Neural cell (in vitro differentiated cells): ENCODE measurements around the gene OR2AT4. TPM values are rescaled to one million over a fixed set of nuclear protein-coding genes. Genes with fewer than 3 reads are reported as not detected.

Experiments used
- H2AFZ ChIP-seq: fragments of 200-600, 300-800 bp; sonication (generic), shearing (Covaris generic); 2 replicates; pipeline ENCODE4 v1.6.0; 2014; ENCODE audit warnings: low read depth, mild to moderate bottlenecking, antibody characterized with exemption, low read length, moderate library complexity
- H3F3A ChIP-seq: fragments of 200-600 bp; shearing (Covaris generic); 2 replicates; pipeline ENCODE4 v1.6.1; 2016; ENCODE audit warnings: mild to moderate bottlenecking, moderate library complexity, mixed read lengths, antibody characterized with exemption, low read length; ENCODE audit not compliant: insufficient read depth, poor library complexity, severe bottlenecking
- H3K27ac ChIP-seq: fragments of 200-600, 300-800 bp; sonication (generic), shearing (Covaris generic); 2 replicates; pipeline ENCODE4 v1.5.1; 2014; ENCODE audit warnings: mild to moderate bottlenecking, low read length, moderate library complexity
- H3K27me3 ChIP-seq: fragments of 300-800, 200-600 bp; sonication (generic), shearing (Covaris generic); 2 replicates; pipeline ENCODE4 v1.6.0; 2014; ENCODE audit warnings: mild to moderate bottlenecking, low read depth, low read length, moderate library complexity; ENCODE audit not compliant: insufficient read depth
- H3K36me3 ChIP-seq: fragments of 300-800, 200-600 bp; sonication (generic), shearing (Covaris generic); 2 replicates; pipeline ENCODE4 v1.5.1; 2014; ENCODE audit warnings: mild to moderate bottlenecking, antibody characterized with exemption, low read length, moderate library complexity; ENCODE audit not compliant: insufficient read depth
- H3K4me2 ChIP-seq: fragments of 300-800, 200-600 bp; sonication (generic), shearing (Covaris generic); 2 replicates; pipeline ENCODE4 v1.6.0; 2014; ENCODE audit warnings: mild to moderate bottlenecking, low read length
- H3K4me3 ChIP-seq: fragments of 300-800, 200-600 bp; sonication (generic), shearing (Covaris generic); 2 replicates; pipeline ENCODE4 v1.5.1; 2014; ENCODE audit warnings: mild to moderate bottlenecking, low read length, moderate library complexity
- H3K79me2 ChIP-seq: fragments of 200-600 bp; shearing (Covaris generic); replicated peaks from 2 replicates; pipeline ENCODE4 v1.6.0; 2014; ENCODE audit warnings: mild to moderate bottlenecking, low read length, moderate library complexity; ENCODE audit not compliant: insufficient read depth
- H3K9ac ChIP-seq: fragments of 300-800, 200-600 bp; sonication (generic), shearing (Covaris generic); 2 replicates; pipeline ENCODE4 v1.6.1; 2016; ENCODE audit warnings: mild to moderate bottlenecking, low read length, mixed read lengths
- H3K9me2 ChIP-seq: fragments of 200-600 bp; shearing (Covaris generic); 2 replicates; pipeline ENCODE4 v1.6.1; 2016; ENCODE audit warnings: mild to moderate bottlenecking, low read length, mixed read lengths; ENCODE audit not compliant: insufficient read depth
- H3K9me3 ChIP-seq: fragments of 200-600, 300-800 bp; sonication (generic), shearing (Covaris generic); 2 replicates; pipeline ENCODE4 v1.6.1; 2016; ENCODE audit warnings: mild to moderate bottlenecking, mixed run types, low read length, moderate library complexity, mixed read lengths
- H4K20me1 ChIP-seq: fragments of 200-600 bp; shearing (Covaris generic); 2 replicates; pipeline ENCODE4 v1.6.1; 2016; ENCODE audit warnings: mild to moderate bottlenecking, mixed run types; ENCODE audit not compliant: insufficient read depth
- EP300 ChIP-seq: fragments of 450-650 bp; conservative IDR thresholded peaks from 2 replicates; pipeline ENCODE4 v1.6.1; 2014; ENCODE audit warnings: antibody characterized with exemption, mild to moderate bottlenecking, moderate library complexity; ENCODE audit not compliant: poor library complexity, severe bottlenecking
- EZH2 ChIP-seq: fragments of 200-600, 300-800 bp; shearing (Covaris generic), sonication (generic); IDR thresholded peaks from 2 replicates; pipeline ENCODE4 v1.6.1; 2014; ENCODE audit warnings: antibody characterized with exemption, low read length, borderline replicate concordance, mild to moderate bottlenecking; ENCODE audit not compliant: insufficient read depth, poor library complexity, severe bottlenecking
- MXI1 ChIP-seq: fragments of 450-650 bp; conservative IDR thresholded peaks from 2 replicates; pipeline ENCODE4 v1.6.1; 2014; ENCODE audit warnings: antibody characterized with exemption, mild to moderate bottlenecking; ENCODE audit not compliant: poor library complexity, severe bottlenecking
- POLR2AphosphoS5 ChIP-seq: IDR thresholded peaks from 2 replicates; pipeline ENCODE4 v1.6.1; 2012
- RAD21 ChIP-seq: fragments of 450-650 bp; conservative IDR thresholded peaks from 2 replicates; pipeline ENCODE4 v1.6.1; 2014; ENCODE audit warnings: antibody characterized with exemption, mild to moderate bottlenecking, moderate library complexity
- SMC3 ChIP-seq: fragments of 450-650 bp; conservative IDR thresholded peaks from 2 replicates; pipeline ENCODE4 v1.6.1; 2014; ENCODE audit warnings: antibody characterized with exemption, mild to moderate bottlenecking, moderate library complexity; ENCODE audit not compliant: poor library complexity
- TAF1 ChIP-seq: IDR thresholded peaks from 2 replicates; pipeline ENCODE4 v1.6.1; 2012; ENCODE audit warnings: low read depth
- polyA plus RNA-seq: library from polyadenylated mRNA; depleted of rRNA; stranded (reverse); fragments of >200 nt; gene quantifications from 2 replicates; pipeline ENCODE4 v1.2.3, GENCODE V29; 2014
- TF ChIP-seq, protein P1 (sequence below): IDR thresholded peaks from 2 replicates; pipeline ENCODE4 v1.6.1; 2012; ENCODE audit warnings: borderline replicate concordance
- TF ChIP-seq, protein P2 (sequence below): fragments of 450-650 bp; IDR thresholded peaks from 2 replicates; pipeline ENCODE4 v1.5.1; 2014; ENCODE audit warnings: antibody characterized with exemption, mild to moderate bottlenecking, moderate library complexity; ENCODE audit not compliant: poor library complexity, severe bottlenecking

The OR2AT4 gene
- polyA plus RNA-seq, 1 donor from 2014 or later = not detected

DNA sequence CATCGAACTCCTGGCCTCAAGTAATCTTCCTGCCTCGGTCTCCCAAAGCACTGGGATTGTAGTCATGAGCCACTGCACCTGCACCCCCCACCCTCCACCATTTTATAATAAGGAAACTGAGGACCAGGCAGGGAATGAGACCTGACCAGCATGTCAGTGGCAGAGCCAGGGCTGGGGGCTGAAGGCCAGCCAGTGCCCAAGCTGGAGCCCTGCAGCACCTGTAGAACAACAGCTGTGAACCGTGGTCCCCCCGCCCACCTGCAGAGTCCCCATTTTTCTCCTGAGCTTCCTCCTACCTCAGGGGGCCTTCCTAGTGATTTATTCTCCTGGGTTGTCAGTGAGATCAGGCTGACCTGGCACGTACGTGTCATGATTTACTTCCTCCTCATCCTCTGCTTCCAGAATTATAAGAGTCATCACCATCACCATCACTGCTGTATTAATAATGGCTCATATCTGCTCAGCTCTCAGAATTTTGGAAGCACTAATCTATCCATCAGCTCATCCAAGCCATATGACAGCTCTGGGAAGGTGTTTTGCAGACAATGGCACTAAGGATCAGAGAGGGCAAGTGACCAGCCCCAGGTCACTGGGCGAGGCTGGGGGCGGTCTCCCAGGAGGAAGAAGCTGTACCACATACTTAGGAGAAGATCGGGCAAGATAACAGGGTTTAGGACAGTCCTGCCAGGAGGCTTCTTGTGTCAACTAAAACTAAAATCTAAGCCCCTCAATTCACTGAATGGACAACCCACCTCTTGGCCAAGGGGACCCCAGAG, 48.7 kb upstream of the OR2AT4 start:
- Histone ChIP-seq H3K79me2 (no peaks in the 10 kb centered on the region), H4K20me1 (no peaks in the 10 kb centered on the region), H3K9ac (no peak overlapping the region), H3K27ac (no peak overlapping the region), H3K4me2 (no peak overlapping the region), H3K9me3 (no peaks in the 10 kb centered on the region), H3K27me3 (no peaks in the 10 kb centered on the region), H3K9me2 (no peaks in the 10 kb centered on the region), H3F3A (no peaks in the 10 kb centered on the region), H3K4me3 (no peak overlapping the region), H3K36me3 (no peaks in the 10 kb centered on the region), H2AFZ (no peak overlapping the region)
- TF ChIP-seq MXI1 (no peak), POLR2AphosphoS5 (no peak), TAF1 (no peak), EP300 (no peak), SMC3 (no peak), RAD21 (no peak)
- TF ChIP-seq, protein P1, sequence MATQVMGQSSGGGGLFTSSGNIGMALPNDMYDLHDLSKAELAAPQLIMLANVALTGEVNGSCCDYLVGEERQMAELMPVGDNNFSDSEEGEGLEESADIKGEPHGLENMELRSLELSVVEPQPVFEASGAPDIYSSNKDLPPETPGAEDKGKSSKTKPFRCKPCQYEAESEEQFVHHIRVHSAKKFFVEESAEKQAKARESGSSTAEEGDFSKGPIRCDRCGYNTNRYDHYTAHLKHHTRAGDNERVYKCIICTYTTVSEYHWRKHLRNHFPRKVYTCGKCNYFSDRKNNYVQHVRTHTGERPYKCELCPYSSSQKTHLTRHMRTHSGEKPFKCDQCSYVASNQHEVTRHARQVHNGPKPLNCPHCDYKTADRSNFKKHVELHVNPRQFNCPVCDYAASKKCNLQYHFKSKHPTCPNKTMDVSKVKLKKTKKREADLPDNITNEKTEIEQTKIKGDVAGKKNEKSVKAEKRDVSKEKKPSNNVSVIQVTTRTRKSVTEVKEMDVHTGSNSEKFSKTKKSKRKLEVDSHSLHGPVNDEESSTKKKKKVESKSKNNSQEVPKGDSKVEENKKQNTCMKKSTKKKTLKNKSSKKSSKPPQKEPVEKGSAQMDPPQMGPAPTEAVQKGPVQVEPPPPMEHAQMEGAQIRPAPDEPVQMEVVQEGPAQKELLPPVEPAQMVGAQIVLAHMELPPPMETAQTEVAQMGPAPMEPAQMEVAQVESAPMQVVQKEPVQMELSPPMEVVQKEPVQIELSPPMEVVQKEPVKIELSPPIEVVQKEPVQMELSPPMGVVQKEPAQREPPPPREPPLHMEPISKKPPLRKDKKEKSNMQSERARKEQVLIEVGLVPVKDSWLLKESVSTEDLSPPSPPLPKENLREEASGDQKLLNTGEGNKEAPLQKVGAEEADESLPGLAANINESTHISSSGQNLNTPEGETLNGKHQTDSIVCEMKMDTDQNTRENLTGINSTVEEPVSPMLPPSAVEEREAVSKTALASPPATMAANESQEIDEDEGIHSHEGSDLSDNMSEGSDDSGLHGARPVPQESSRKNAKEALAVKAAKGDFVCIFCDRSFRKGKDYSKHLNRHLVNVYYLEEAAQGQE = no peak
- TF ChIP-seq, protein P2, sequence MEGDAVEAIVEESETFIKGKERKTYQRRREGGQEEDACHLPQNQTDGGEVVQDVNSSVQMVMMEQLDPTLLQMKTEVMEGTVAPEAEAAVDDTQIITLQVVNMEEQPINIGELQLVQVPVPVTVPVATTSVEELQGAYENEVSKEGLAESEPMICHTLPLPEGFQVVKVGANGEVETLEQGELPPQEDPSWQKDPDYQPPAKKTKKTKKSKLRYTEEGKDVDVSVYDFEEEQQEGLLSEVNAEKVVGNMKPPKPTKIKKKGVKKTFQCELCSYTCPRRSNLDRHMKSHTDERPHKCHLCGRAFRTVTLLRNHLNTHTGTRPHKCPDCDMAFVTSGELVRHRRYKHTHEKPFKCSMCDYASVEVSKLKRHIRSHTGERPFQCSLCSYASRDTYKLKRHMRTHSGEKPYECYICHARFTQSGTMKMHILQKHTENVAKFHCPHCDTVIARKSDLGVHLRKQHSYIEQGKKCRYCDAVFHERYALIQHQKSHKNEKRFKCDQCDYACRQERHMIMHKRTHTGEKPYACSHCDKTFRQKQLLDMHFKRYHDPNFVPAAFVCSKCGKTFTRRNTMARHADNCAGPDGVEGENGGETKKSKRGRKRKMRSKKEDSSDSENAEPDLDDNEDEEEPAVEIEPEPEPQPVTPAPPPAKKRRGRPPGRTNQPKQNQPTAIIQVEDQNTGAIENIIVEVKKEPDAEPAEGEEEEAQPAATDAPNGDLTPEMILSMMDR = no peak

DNA sequence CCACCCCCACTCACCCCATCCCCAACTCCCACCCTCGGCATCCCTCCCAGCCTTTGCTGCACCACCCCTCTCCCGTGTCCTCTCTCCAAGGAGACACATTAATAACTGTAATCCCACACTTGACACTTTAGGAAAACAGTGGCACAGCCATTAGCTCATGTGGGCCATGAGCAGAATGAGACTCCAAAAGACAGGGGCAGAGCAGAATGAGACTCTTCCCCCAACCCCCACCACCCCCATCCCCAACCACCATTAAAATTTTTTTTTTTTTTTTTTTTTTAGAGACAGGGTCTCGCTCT, 48.0 kb upstream of the OR2AT4 start:
- Histone ChIP-seq H3K4me3 (no peak overlapping the region), H4K20me1 (no peaks in the 10 kb centered on the region), H3K9me2 (no peaks in the 10 kb centered on the region), H3K9me3 (no peaks in the 10 kb centered on the region), H3K36me3 (no peaks in the 10 kb centered on the region), H3K27ac (no peak overlapping the region), H3K27me3 (no peaks in the 10 kb centered on the region), H3K9ac (no peak overlapping the region), H3K4me2 (no peak overlapping the region), H3K79me2 (no peaks in the 10 kb centered on the region), H3F3A (no peaks in the 10 kb centered on the region), H2AFZ (no peak overlapping the region)
- TF ChIP-seq POLR2AphosphoS5 = no peak
- TF ChIP-seq EZH2 = no peak
- TF ChIP-seq MXI1 = no peak
- TF ChIP-seq EP300 = no peak
- TF ChIP-seq, protein P2 = no peak
- no peak for TF ChIP-seq TAF1
- TF ChIP-seq, protein P1 = no peak
- no peak for TF ChIP-seq SMC3
- TF ChIP-seq RAD21 = no peak
